BLaER1 treated with 17β-estradiol and CSF1 and Interleukin-3, amounts not matched to agents 10 nM and 100 nM (cell line): ENCODE measurements around the gene TBC1D4.

Experiments
- H3K27ac ChIP-seq, 11 experiments: shearing (Covaris generic); formaldehyde crosslinking; 2 replicates each; pipeline ENCODE4 v1.8.1; 2022
- H3K27me3 ChIP-seq, 11 experiments: shearing (Covaris generic); formaldehyde crosslinking; 2 replicates each; pipeline ENCODE4 v1.8.1; 2022
- H3K36me3 ChIP-seq, 11 experiments: shearing (Covaris generic); formaldehyde crosslinking; 2 replicates each; pipeline ENCODE4 v1.8.1; 2022
- H3K4me1 ChIP-seq, 10 experiments: shearing (Covaris generic); formaldehyde crosslinking; 2 replicates each; pipeline ENCODE4 v1.8.1; 2022
- H3K4me2 ChIP-seq, 11 experiments: shearing (Covaris generic); formaldehyde crosslinking; 2 replicates each; pipeline ENCODE4 v1.8.1; 2022
- H3K4me3 ChIP-seq, 10 experiments: shearing (Covaris generic); formaldehyde crosslinking; 2 replicates each; pipeline ENCODE4 v1.8.1; 2022
- H3K9ac ChIP-seq, 11 experiments: shearing (Covaris generic); formaldehyde crosslinking; 2 replicates each; pipeline ENCODE4 v1.8.1; 2022
- H3K9me3 ChIP-seq, 11 experiments: shearing (Covaris generic); formaldehyde crosslinking; replicated peaks in 1 of 11; 2 replicates each; pipeline ENCODE4 v1.8.1; 2022
- H4K20me1 ChIP-seq, 11 experiments: shearing (Covaris generic); formaldehyde crosslinking; 2 replicates each; pipeline ENCODE4 v1.8.1; 2022
- Cebpa-rat ChIP-seq, 11 experiments: shearing (Covaris generic); IDR thresholded peaks; 2 replicates each; pipeline ENCODE4 v1.8.1; 2022

TBC1D4 gene

DNA sequence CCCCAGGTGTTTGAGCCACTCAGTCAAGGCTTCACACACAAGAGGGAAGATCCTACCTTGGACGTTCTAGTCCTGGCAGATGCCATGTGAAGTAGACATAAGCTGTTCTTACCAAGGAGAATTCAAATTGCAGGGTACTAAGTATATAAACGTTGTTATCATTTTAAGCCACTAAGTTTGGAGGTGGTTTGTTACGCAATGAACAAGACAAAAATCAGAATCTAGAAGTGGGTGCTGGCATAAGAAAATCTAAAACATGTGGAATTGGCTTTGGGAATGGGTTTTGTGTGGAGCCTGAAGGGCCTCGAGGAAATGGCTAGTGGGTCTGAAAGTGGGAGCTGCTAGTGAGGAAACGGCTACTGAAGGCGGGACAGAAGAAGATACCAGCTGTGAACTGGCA is 83.9 kb downstream of the TBC1D4 start:
- no peaks in the 10 kb centered on the region for H3K27me3 ChIP-seq
- H3K4me3 ChIP-seq = no peak overlapping the region
- peak in 7 of 11 experiments; percentile 21 to 64 (median 36); a peak in 6 of 22 replicates for TF ChIP-seq Cebpa-rat (IDR thresholded peaks at IDR 0.05)
- H3K9ac ChIP-seq = no peak overlapping the region
- no peak overlapping the region for H3K4me2 ChIP-seq
- peaks cover 0 to 26% (median 7%) of the 10 kb centered on the region in 10 experiments; a peak in 9 of 20 replicates for H3K4me1 ChIP-seq
- no peak overlapping the region for H3K27ac ChIP-seq
- peaks cover 0 to 26% (median 16%) of the 10 kb centered on the region in 11 experiments; a peak in 10 of 22 replicates for H3K36me3 ChIP-seq
- peaks cover 0 to 19% (median 0%) of the 10 kb centered on the region in 11 experiments; a peak in 2 of 22 replicates for H4K20me1 ChIP-seq
- peaks cover 29 to 45% (median 40%) of the 10 kb centered on the region in 11 experiments for H3K9me3 ChIP-seq

- Histone ChIP-seq H3K27ac (no peak overlapping the region), H3K9me3 (peaks cover 29 to 42% (median 36%) of the 10 kb centered on the region in 11 experiments), H3K4me1 (peaks cover 0 to 31% (median 9%) of the 10 kb centered on the region in 10 experiments; a peak in 11 of 20 replicates)
These were observed 86.1 kb downstream of the TBC1D4 start for GRCh38 chr13:75395901-75396300.

DNA sequence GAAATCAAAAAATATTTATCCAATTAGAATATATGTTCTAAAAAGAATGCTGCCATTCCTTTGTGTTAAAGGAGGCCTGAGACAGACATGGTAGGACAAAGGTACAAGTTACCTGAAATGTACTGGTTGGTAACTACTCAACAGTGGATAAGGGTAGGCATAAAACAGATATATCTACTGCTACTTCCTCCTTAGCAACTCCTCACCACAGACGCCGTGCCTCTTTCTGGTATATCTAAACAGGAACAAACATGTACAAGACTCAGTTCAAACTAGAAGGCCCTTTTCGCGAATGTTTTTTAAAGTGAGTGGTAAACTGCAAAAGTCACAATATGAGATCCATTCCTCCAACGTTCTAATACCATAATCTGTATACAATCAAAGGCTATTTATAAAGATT is 86.9 kb downstream of the TBC1D4 start:
- peaks cover 0 to 31% (median 9%) of the 10 kb centered on the region in 10 experiments; a peak in 11 of 20 replicates for H3K4me1 ChIP-seq
- H3K36me3 ChIP-seq = peaks cover 0 to 26% (median 12%) of the 10 kb centered on the region in 11 experiments; a peak in 10 of 22 replicates
- H3K9me3 ChIP-seq = peaks cover 25 to 35% (median 32%) of the 10 kb centered on the region in 11 experiments
- peak overlapping the region in 1 of 11 experiments; percentile 37; a peak in 1 of 22 replicates for H3K27ac ChIP-seq
- no peak overlapping the region for H3K4me3 ChIP-seq
- no peak for TF ChIP-seq Cebpa-rat (IDR thresholded peaks at IDR 0.05)
- peaks cover 0 to 25% (median 0%) of the 10 kb centered on the region in 11 experiments; a peak in 3 of 22 replicates for H4K20me1 ChIP-seq
- H3K4me2 ChIP-seq = peak overlapping the region in 4 of 11 experiments; percentile 17 to 39 (median 30); a peak in 5 of 22 replicates
- no peaks in the 10 kb centered on the region for H3K27me3 ChIP-seq
- H3K9ac ChIP-seq = no peak overlapping the region

More at GRCh38 chr13:75395901-75396300, 86.1 kb downstream of the TBC1D4 start:
- Histone ChIP-seq H3K36me3 (peaks cover 0 to 26% (median 14%) of the 10 kb centered on the region in 11 experiments; a peak in 10 of 22 replicates), H3K27me3 (no peaks in the 10 kb centered on the region), H4K20me1 (peaks cover 0 to 25% (median 0%) of the 10 kb centered on the region in 11 experiments; a peak in 2 of 22 replicates), H3K9ac (no peak overlapping the region), H3K4me3 (no peak overlapping the region), H3K4me2 (no peak overlapping the region; a peak in 1 of 22 replicates)
- no peak for TF ChIP-seq Cebpa-rat (IDR thresholded peaks at IDR 0.05)

- Histone ChIP-seq H3K9me3 (peaks cover 15 to 24% (median 21%) of the 10 kb centered on the region in 11 experiments), H3K4me3 (no peak overlapping the region), H3K4me1 (peaks cover 0 to 31% (median 9%) of the 10 kb centered on the region in 10 experiments; a peak in 11 of 20 replicates), H3K27me3 (no peaks in the 10 kb centered on the region), H3K4me2 (peak overlapping the region in 2 of 11 experiments; percentile 17 to 32; a peak in 1 of 22 replicates), H3K36me3 (peaks cover 0 to 15% (median 5%) of the 10 kb centered on the region in 11 experiments; a peak in 9 of 22 replicates), H3K9ac (no peak overlapping the region), H4K20me1 (peaks cover 0 to 26% (median 0%) of the 10 kb centered on the region in 11 experiments; a peak in 3 of 22 replicates), H3K27ac (no peak overlapping the region)
- no peak for TF ChIP-seq Cebpa-rat (IDR thresholded peaks at IDR 0.05)
These were observed 88.0 kb downstream of the TBC1D4 start for GRCh38 chr13:75393839-75394520.

- H3K9me3 ChIP-seq = peaks cover 0 to under 1% (median 0%) of the 10 kb centered on the region in 11 experiments; a peak in 1 of 22 replicates
- H3K4me1 ChIP-seq = peaks cover 0 to 31% (median 9%) of the 10 kb centered on the region in 10 experiments; a peak in 11 of 20 replicates
- no peak overlapping the region for H3K4me2 ChIP-seq
- H3K27ac ChIP-seq = no peak overlapping the region
- no peak for TF ChIP-seq Cebpa-rat (IDR thresholded peaks at IDR 0.05)
- H3K27me3 ChIP-seq = no peaks in the 10 kb centered on the region
- H4K20me1 ChIP-seq = peaks cover 0 to 43% (median 0%) of the 10 kb centered on the region in 11 experiments; a peak in 3 of 22 replicates
- H3K4me3 ChIP-seq = no peak overlapping the region
- H3K9ac ChIP-seq = no peak overlapping the region
- 0 out of 22 replicates have a peak, but pooled peaks cover 0 to 4% (median 0%) of the 10 kb centered on the region in 11 experiments for H3K36me3 ChIP-seq
These were observed 90.4 kb downstream of the TBC1D4 start for GRCh38 chr13:75391432-75392100.

GRCh38 chr13:75390229-75390628 is 91.7 kb downstream of the TBC1D4 start:
- Histone ChIP-seq H3K36me3 (0 out of 22 replicates have a peak, but pooled peaks cover 0 to 4% (median 0%) of the 10 kb centered on the region in 11 experiments), H3K4me3 (no peak overlapping the region), H3K4me2 (no peak overlapping the region), H3K27ac (no peak overlapping the region), H3K4me1 (peaks cover 0 to 25% (median 6%) of the 10 kb centered on the region in 10 experiments; a peak in 12 of 20 replicates), H4K20me1 (peaks cover 0 to 36% (median 0%) of the 10 kb centered on the region in 11 experiments; a peak in 3 of 22 replicates), H3K9me3 (no peaks in the 10 kb centered on the region), H3K9ac (no peak overlapping the region), H3K27me3 (no peaks in the 10 kb centered on the region)
- no peak for TF ChIP-seq Cebpa-rat (IDR thresholded peaks at IDR 0.05)

DNA sequence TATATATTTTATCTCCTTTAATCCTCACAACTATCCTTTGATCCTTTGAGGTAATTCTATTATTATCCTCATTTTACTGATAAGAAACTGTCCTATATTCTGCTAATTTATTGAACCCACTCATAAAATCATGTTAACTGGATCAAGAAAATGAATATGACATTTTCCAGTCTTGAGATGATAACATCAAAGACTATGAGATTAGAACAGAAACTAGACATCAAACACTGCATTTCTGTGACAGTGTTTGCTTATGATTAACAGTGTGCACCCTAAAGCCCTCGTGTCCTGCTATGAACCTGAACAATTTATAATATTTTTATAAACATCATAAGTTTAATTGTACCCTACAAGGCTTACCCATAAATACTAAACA is 96.3 kb downstream of the TBC1D4 start:
- Histone ChIP-seq H3K4me1 (peaks cover 0 to 5% (median 0%) of the 10 kb centered on the region in 10 experiments; a peak in 6 of 20 replicates), H3K9me3 (no peaks in the 10 kb centered on the region), H3K27me3 (no peaks in the 10 kb centered on the region), H4K20me1 (peaks cover 0 to 33% (median 0%) of the 10 kb centered on the region in 11 experiments; a peak in 4 of 22 replicates), H3K4me3 (no peak overlapping the region), H3K9ac (no peak overlapping the region), H3K36me3 (0 out of 22 replicates have a peak, but pooled peaks cover 0 to 4% (median 0%) of the 10 kb centered on the region in 11 experiments), H3K27ac (no peak overlapping the region), H3K4me2 (no peak overlapping the region)
- no peak for TF ChIP-seq Cebpa-rat (IDR thresholded peaks at IDR 0.05)

DNA sequence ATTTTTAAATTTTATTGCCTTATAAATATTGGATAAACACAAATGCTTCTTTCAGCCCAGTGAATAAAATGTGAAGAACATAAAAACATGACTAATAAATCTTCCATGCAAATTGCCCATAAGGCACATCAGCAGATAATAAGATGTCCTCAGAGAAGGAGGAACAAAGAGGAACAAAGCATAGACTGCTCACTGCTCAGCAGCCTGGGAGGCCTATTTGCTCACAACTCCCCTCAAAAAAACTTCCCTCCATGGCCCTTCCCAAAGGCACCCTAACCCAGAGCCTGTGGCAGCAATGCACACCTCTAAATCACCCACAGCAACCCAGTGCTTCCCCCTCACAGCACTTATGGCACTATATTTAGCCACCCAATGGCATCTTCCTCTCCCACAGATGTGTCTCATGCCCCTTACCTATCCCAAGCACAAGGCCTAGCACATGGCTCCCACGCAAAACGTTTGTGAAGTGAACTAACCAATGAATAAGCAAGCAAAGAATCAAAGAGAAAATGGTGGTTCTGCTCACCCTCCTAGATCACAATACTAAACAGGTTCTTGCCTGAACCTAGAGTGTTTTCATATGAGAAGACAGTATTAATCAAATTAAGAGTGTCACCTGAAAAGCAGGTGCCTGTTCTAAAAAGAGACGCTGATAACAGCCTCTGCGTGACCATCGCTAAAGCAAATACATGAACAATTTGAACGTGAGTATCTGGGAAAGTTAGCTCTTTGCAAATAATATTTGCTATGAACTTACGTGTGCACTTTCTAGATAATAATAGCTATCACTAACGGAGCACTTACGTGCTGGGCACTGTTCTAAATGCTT is 96.9 kb downstream of the TBC1D4 start:
- Histone ChIP-seq H3K4me3 (no peak overlapping the region), H3K9ac (no peak overlapping the region), H3K27me3 (no peaks in the 10 kb centered on the region), H3K36me3 (0 out of 22 replicates have a peak, but pooled peaks cover 0 to 4% (median 0%) of the 10 kb centered on the region in 11 experiments), H3K27ac (no peak overlapping the region), H3K9me3 (no peaks in the 10 kb centered on the region), H3K4me2 (peak overlapping the region in 1 of 11 experiments; percentile 25; a peak in 1 of 22 replicates), H3K4me1 (peaks cover 0 to 5% (median 0%) of the 10 kb centered on the region in 10 experiments; a peak in 6 of 20 replicates), H4K20me1 (peaks cover 0 to 33% (median 0%) of the 10 kb centered on the region in 11 experiments; a peak in 5 of 22 replicates)
- TF ChIP-seq Cebpa-rat (IDR thresholded peaks at IDR 0.05) = no peak
